Smooth muscle cell (in vitro differentiated cells): ENCODE results near the gene PLSCR5. TPM values are rescaled to one million over a fixed set of nuclear protein-coding genes. Genes with fewer than 3 reads are reported as not detected.
A peak's percentile ranks its signal among the peaks of the same experiment; 100 is the strongest.

Experiments
- DNase-seq: peaks from one replicate; lab custom pipeline; 2025; ENCODE audit not compliant: unreplicated experiment; lab: John Stamatoyannopoulos, UW
- H2AFZ ChIP-seq: fragments of 200-600 bp; sonication (generic); 2 replicates; pipeline ENCODE4 v1.6.0; 2016; ENCODE audit warnings: antibody characterized with exemption, low read depth, mild to moderate bottlenecking
- H3F3A ChIP-seq: fragments of 200-600 bp; sonication (generic); 2 replicates; pipeline ENCODE4 v1.6.0; 2017; ENCODE audit warnings: antibody characterized with exemption, low read depth
- H3K27ac ChIP-seq: fragments of 200-600 bp; sonication (generic); 2 replicates; pipeline ENCODE4 v1.5.1; 2016; ENCODE audit warnings: low read depth, mild to moderate bottlenecking
- H3K27me3 ChIP-seq: fragments of 200-600 bp; sonication (generic); 2 replicates; pipeline ENCODE4 v1.6.1; 2016; ENCODE audit warnings: low read depth, mild to moderate bottlenecking
- H3K36me3 ChIP-seq: fragments of 200-600 bp; sonication (generic); 2 replicates; pipeline ENCODE4 v1.5.1; 2016; ENCODE audit warnings: low read depth
- H3K4me1 ChIP-seq: fragments of 200-600 bp; sonication (generic); 2 replicates; pipeline ENCODE4 v1.5.1; 2016; ENCODE audit warnings: low read depth
- H3K4me2 ChIP-seq: fragments of 200-600 bp; sonication (generic); 2 replicates; pipeline ENCODE4 v1.6.0; 2016; ENCODE audit warnings: mild to moderate bottlenecking
- H3K4me3 ChIP-seq: fragments of 200-600 bp; sonication (generic); 2 replicates; pipeline ENCODE4 v1.5.1; 2016; ENCODE audit warnings: mild to moderate bottlenecking
- H3K79me2 ChIP-seq: fragments of 200-600 bp; sonication (generic); 2 replicates; pipeline ENCODE4 v1.6.0; 2016; ENCODE audit warnings: low read depth, mild to moderate bottlenecking
- H3K9ac ChIP-seq: fragments of 200-600 bp; sonication (generic); 2 replicates; pipeline ENCODE4 v1.6.0; 2016; ENCODE audit warnings: low read depth
- H3K9me3 ChIP-seq: fragments of 200-600 bp; sonication (generic); replicated peaks from 2 replicates; pipeline ENCODE4 v1.5.1; 2016; ENCODE audit warnings: low read depth
- H4K20me1 ChIP-seq: fragments of 200-600 bp; sonication (generic); 2 replicates; pipeline ENCODE4 v1.6.0; 2016; ENCODE audit warnings: low read depth
- WGBS: methylation state at CpG from one replicate; pipeline ENCODE4 v1.1.7; 2016; ENCODE audit warnings: low lambda C conversion rate; 5-methylcytosine and 5-hydroxymethylcytosine counted together
- polyA plus RNA-seq: library from polyadenylated mRNA; unstranded; fragments of >200 nt; fragmentation: Nextera tagmentation; extraction: Ambion mirVana; gene quantifications from 2 replicates; pipeline ENCODE4 v1.2.1, GENCODE V29; 2016
- total RNA-seq: library from RNA; depleted of rRNA; stranded (reverse); fragments of >200 nt; gene quantifications from 2 replicates; pipeline ENCODE4 v1.2.3, GENCODE V29; 2014
- TF ChIP-seq, protein P1 (sequence below): fragments of 200-600 bp; sonication (generic); IDR thresholded peaks from 2 replicates; pipeline ENCODE4 v1.5.1; 2017; ENCODE audit warnings: borderline replicate concordance, mild to moderate bottlenecking, antibody characterized with exemption; ENCODE audit not compliant: insufficient read depth, poor library complexity, severe bottlenecking

The PLSCR5 gene
- total and polyA plus RNA-seq, 2 experiments from 2014 or later = 0.49 TPM; not detected in 1

DNA sequence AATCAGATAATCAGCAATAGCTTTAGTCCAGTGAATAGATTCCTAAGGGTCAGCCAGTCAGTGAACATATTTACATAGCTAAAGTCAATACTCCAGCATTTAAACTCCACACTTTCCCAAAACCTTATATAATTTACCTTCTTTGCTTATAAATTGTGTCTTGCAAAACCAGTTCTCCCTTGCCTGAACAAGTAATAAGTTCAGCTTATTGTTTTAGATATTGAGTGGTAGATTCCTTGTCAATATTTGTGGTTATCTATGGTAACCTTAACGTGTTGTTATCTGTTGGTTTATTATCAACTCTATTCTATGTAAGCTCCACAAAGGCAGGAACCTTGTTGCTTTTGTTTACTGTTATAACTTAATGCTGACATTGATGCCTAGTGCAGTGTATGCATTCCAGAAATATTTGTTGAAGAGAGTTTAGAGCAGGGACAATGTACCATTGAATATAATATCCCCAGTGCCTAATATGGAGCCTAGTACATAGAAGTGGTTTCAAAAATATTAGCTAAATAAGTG lies 24.0 kb downstream of the PLSCR5 start:
- H3K27ac ChIP-seq = peak overlapping the region; percentile 88

DNA sequence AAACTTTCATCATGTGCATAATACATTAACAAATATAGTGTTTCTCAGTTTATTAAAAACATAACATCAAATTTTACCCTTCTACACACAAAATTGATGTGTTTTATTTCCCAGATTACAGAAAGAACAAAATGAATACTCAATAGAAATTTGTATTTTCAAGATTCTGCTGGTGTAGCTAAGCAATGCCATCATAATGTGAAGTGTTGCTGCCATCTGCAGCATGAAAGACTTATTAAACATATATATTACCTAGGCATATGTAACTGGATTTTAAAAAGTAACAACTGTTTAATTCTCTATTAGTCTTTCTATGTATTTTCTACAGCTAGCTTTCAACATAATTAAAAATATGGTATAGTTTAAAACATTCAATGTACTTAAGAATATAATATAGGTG lies 27.5 kb downstream of the PLSCR5 start:
- H3K79me2 ChIP-seq = no peaks in the 10 kb centered on the region
- H3K4me3 ChIP-seq = no peak overlapping the region
- no peak overlapping the region for H2AFZ ChIP-seq
- H3K4me1 ChIP-seq = peaks cover 7% of the 10 kb centered on the region
- H3K36me3 ChIP-seq = no peaks in the 10 kb centered on the region
- H3K27me3 ChIP-seq = no peaks in the 10 kb centered on the region
- no peak overlapping the region for H3K9ac ChIP-seq
- H4K20me1 ChIP-seq = no peaks in the 10 kb centered on the region
- TF ChIP-seq, protein P1, sequence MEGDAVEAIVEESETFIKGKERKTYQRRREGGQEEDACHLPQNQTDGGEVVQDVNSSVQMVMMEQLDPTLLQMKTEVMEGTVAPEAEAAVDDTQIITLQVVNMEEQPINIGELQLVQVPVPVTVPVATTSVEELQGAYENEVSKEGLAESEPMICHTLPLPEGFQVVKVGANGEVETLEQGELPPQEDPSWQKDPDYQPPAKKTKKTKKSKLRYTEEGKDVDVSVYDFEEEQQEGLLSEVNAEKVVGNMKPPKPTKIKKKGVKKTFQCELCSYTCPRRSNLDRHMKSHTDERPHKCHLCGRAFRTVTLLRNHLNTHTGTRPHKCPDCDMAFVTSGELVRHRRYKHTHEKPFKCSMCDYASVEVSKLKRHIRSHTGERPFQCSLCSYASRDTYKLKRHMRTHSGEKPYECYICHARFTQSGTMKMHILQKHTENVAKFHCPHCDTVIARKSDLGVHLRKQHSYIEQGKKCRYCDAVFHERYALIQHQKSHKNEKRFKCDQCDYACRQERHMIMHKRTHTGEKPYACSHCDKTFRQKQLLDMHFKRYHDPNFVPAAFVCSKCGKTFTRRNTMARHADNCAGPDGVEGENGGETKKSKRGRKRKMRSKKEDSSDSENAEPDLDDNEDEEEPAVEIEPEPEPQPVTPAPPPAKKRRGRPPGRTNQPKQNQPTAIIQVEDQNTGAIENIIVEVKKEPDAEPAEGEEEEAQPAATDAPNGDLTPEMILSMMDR = peak; percentile 65
- DNase-seq = no peak
- no peak overlapping the region for H3K27ac ChIP-seq
- H3K4me2 ChIP-seq = no peak overlapping the region
- H3F3A ChIP-seq = no peaks in the 10 kb centered on the region
- no peaks in the 10 kb centered on the region for H3K9me3 ChIP-seq

More for the DNA sequence above, 24.0 kb downstream of the PLSCR5 start:
- peak overlapping the region; percentile 41 for H3K4me2 ChIP-seq
- H3K27me3 ChIP-seq = no peaks in the 10 kb centered on the region
- peak overlapping the region; percentile 52 for H3K9ac ChIP-seq
- no peak for DNase-seq
- H3F3A ChIP-seq = no peaks in the 10 kb centered on the region
- no peaks in the 10 kb centered on the region for H3K9me3 ChIP-seq
- WGBS = 43% methylated on average over 1 of the region's 1 CpG
- H3K4me3 ChIP-seq = no peak overlapping the region
- no peaks in the 10 kb centered on the region for H3K79me2 ChIP-seq
- peaks cover 7% of the 10 kb centered on the region for H3K4me1 ChIP-seq
- no peaks in the 10 kb centered on the region for H3K36me3 ChIP-seq
- H4K20me1 ChIP-seq = no peaks in the 10 kb centered on the region
- peak overlapping the region; percentile 85 for H2AFZ ChIP-seq
- TF ChIP-seq, protein P1 = no peak

DNA sequence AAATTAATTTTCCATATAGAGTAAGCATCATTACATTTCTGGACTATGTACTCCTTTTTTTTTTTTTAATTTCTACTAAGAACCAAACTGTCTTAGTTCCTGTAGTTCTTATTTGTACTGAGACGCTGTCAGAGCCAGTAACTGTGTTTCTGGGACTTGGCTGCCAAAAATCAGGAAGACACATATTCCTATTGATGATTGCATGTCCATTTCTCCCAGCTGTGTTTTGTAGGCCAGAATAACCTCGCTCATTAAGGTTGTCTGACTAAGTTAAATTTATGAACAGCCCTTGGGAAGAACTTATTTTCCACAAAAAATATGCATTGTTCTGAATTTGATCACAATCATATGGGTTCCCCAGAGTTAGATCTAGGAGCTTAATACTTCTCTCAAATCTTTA lies 29.5 kb downstream of the PLSCR5 start:
- H3K79me2 ChIP-seq = no peaks in the 10 kb centered on the region
- H3K9me3 ChIP-seq = no peaks in the 10 kb centered on the region
- DNase-seq = no peak
- H2AFZ ChIP-seq = peak overlapping the region; percentile 32
- no peak overlapping the region for H3K27ac ChIP-seq
- H3K27me3 ChIP-seq = no peaks in the 10 kb centered on the region
- H3F3A ChIP-seq = no peaks in the 10 kb centered on the region
- H3K36me3 ChIP-seq = no peaks in the 10 kb centered on the region
- WGBS = 98% methylated on average over 2 of the region's 2 CpGs
- H3K4me2 ChIP-seq = no peak overlapping the region
- TF ChIP-seq, protein P1 = no peak
- H3K4me1 ChIP-seq = no peaks in the 10 kb centered on the region
- no peak overlapping the region for H3K9ac ChIP-seq
- no peaks in the 10 kb centered on the region for H4K20me1 ChIP-seq
- no peak overlapping the region for H3K4me3 ChIP-seq

DNA sequence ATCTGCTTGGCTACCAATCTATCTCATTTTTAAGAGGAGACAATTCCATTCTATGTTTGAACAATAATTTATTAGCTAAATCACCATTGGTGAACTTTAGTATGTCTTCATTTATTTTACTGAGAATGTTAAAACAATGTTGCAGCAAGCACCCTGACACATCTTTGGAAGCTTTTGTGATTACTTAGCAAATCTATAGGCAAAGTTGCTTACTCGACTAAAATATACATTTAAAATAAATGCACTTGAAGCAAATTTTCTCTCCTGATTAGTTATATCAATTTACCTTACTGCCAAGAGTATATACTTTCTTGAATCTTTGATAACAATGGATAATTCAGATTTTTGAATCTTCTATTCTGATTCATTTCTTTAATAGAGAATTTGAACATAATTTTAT lies 31.0 kb downstream of the PLSCR5 start:
- Histone ChIP-seq H3K27ac (no peak overlapping the region), H3K79me2 (no peaks in the 10 kb centered on the region), H3K4me1 (no peaks in the 10 kb centered on the region), H3K4me3 (no peak overlapping the region), H3K9ac (no peak overlapping the region), H3K4me2 (no peak overlapping the region), H3K9me3 (no peaks in the 10 kb centered on the region), H3K36me3 (no peaks in the 10 kb centered on the region), H2AFZ (peak overlapping the region; percentile 14), H4K20me1 (no peaks in the 10 kb centered on the region), H3F3A (no peaks in the 10 kb centered on the region), H3K27me3 (no peaks in the 10 kb centered on the region)
- no peak for DNase-seq
- 90% methylated on average over 1 of the region's 1 CpG for WGBS
- TF ChIP-seq, protein P1 = no peak
